ENCODE measurements around the gene MEAK7. TPM values are rescaled to one million over a fixed set of nuclear protein-coding genes. Genes with fewer than 3 reads are reported as not detected.
"Not testable (repeated sequence)": the region's sequence is repeated elsewhere in the genome, so short reads cannot be mapped to it uniquely, and the experiment has no call there.

The MEAK7 gene
- total RNA-seq, 1 donor from 2014 or later: 27.4 TPM

DNA sequence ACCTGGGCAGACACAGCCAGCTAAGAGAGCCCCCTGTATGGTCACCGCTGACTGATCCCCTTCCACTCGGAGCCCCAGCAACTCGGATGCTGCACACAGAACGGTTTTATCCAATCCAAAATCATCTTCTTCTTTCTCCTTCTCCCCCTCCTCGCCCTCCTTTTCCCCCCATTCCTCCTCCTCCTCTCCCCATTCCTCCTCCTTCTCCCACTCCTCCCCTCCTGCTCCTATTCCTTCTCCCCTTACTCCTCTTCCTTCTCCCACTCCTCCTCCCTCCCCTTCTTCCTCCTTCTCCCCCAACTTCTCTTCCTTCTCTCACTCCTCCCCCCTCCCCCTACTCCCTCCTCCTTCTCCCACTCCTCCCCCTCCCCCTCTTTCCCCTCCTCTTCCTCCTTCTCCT lies 30.4 kb upstream of the MEAK7 start:
- DNase-seq (ENCODE audit: extremely low read depth, low read depth, low spot score): no peak

DNA sequence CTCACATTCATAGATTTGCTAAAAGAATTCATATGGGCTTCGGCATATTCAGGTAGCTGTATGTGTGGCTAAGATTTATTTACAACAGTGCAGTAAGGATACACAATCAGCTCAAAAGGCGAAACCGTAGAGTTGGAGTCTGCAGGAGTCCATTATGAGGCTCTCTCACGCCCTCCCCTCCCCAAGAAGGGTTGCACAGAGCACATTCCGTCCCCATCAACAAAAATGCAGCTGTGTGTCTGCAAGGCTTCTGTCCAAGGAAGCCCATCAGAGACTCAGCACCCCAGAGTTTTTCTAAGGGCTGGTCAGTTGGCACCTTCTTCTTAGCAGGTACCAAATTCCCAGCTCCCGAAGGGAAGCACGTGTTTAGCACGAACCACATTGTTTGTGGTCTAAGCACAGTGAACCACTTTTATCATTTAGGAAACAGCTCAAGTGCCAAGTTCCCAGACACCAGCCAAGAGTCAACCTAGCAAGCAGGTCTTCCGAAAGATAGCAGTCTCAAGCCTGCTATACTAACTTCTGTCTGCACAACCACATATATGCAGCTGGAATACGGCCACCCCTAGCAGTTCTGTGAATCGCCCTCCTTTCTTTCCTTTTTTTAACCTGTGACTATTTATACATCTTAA lies 28.5 kb upstream of the MEAK7 start:
- no peak for DNase-seq (ENCODE audit: extremely low read depth, low read depth, low spot score)

DNA sequence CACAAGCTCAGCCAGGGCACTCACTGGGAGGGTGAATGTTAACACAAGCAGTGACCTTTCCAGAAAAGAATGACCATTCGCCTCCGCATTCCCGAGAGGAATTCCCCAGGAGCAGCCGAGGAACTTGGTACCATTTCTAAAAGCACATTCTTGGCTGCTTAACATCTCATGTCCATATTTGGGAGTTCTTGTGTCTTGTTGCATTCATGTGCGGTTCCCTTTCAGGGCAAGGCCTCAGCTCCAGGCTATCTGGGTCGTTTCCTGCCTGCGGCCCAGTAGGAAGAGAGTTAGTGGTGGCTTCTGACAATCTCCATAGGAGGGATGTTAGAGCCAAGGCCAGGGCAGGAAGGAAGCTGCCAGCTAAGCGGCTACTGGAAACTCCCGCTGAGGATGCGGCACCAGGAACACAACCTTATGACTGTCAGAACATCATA lies 27.8 kb upstream of the MEAK7 start:
- no peak for DNase-seq (ENCODE audit: extremely low read depth, low read depth, low spot score)

DNA sequence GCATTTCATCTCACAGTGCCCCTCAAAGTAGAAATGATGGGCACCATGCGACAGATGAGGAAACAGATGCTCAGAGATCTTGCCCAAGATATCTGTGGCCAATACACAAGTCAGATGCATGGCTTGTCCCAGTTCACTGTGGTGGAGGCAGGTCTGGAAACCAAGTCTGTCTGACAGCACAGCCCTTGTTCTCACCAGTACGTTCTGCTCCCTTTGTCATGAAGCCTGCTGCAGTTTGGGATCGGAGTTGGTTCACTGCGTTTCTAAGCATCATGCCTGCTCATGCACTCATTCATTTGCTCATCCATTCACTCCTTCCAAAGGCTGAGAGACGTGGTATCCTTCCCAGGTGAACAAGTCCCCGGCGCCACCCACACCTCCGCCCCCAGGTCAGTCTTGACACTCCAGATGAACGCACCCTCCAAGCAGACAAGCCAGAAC lies 27.2 kb upstream of the MEAK7 start:
- no peak for DNase-seq (ENCODE audit: extremely low read depth, low read depth, low spot score)

DNA sequence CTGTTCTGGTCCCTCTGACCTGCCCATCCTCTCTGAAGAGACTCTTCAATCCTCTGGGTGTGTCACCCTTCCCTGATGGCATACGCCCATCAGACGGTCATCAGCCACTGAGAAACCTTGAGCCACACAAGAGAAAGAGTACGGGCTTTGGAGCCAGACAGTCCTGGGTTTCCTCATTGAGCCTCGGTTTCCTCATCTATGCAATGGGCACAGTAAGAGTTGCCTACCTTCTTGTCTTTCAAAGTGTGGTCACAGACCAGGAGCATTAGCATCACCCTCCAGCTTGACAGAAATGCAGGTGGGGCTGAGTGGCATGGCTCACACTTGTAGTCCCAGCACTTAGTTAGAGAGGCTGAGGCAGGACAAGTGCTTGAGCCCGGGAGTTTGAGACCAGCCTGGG lies 26.1 kb upstream of the MEAK7 start:
- DNase-seq (ENCODE audit: extremely low read depth, low read depth, low spot score): no peak

DNA sequence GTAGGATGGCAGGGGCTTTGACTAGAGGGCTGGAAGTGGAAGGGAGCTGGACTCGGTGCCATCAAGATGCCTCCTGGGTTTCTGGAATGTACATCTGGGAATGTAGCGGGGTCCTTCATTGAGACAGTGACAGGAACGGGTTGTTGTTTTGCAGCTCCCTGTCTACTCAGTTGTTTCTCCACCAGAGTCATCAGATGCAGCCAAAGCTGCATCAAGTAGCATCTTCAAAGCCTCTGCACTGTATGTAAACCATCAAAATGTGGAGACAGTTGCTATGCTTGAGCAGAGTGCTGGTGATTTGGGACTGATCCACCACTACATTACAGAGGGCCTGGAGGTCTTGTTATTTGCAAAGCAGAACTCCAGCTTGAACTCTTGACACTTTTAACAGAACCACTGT lies 25.1 kb upstream of the MEAK7 start:
- DNase-seq (ENCODE audit: extremely low read depth, low read depth, low spot score): no peak

DNA sequence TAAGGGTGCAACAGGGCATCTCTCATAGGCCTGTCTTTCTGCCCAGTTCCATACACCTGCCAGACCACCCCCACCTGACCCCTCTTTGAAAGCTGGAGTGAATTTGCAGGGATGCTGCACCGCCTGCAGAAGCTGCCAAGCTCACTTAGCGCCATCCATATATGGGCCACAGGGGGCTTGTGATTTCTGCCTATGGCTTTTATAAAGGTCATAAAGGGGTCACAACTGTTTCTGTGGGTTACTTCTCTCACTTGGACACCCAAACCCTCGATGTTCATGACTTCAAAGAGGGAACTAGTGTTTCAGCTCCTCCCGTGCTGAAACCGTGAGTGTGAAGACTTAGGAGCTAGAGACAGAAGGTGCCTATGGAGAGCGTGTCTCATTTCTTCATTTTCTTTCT lies 23.9 kb upstream of the MEAK7 start:
- DNase-seq (ENCODE audit: extremely low read depth, low read depth, low spot score): no peak

DNA sequence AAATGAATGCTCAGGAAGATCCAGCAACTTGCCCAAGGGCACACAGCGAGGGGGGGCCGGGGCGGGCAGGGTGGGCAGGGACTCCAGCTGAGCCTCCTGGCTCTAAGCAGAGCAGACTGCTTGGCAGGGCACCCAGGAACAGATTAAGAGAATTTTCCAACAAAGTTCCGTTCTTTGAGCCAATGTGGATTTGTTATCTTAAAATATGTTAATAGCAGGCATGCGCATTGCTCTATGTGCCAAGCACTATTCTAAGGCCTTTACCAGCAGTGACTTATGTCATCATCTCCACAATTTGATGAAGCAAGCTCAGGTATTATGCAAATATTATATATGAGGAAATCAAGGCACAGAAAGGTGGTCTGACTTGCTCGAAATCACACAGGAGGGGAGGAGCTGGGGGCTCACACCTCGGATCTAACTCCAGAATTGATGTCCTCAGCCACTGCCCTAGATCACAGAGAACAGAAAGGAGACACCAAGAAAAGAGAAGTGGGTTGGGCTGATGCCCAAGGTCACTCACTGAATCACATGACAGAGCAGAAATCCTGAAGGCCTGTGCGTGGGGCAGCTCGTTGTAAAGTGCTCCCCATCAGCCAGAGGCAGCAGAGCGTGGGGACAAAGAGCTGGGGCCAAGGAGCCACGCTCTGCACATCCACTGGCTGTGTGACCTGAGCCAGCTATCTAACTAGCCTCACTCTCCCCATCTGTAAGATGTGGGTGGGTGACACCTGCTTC lies 23.2 kb upstream of the MEAK7 start:
- DNase-seq (ENCODE audit: extremely low read depth, low read depth, low spot score): no peak

DNA sequence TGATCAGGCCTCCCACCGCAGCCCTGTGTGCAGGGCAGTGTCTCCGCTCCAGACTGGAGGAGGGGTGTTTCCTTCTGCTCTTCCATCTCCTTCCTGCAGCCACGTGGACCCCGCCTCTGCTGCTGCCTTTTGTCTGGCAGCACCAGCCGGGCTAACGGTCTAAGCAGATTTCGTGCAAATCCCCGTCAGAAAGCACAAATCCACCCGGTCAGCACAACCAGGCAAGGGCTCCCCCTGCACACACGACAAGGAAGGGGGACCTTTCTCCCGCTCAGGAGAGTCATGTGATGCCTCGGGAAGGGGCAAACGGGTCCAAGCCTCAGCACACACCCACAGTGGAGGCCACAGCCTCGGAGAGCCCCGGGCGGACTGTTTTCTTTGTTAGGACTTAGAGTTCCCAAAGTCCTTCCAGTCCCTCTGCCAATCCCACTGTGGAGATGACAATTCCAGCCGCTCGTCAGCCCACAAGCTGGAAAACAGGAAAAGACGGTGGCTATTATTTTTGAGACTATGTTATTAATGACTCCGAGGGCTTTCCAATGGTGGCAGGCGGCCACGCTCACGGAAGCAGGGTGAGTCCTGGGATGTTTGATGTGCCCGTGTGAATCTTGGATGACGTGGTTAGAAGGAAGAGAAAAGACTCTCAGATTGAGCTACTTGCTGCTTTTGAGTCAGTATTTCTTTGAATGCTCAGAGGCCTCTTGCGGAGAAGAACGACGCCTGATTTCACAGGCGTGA lies 22.5 kb upstream of the MEAK7 start:
- DNase-seq (ENCODE audit: extremely low read depth, low read depth, low spot score): no peak

DNA sequence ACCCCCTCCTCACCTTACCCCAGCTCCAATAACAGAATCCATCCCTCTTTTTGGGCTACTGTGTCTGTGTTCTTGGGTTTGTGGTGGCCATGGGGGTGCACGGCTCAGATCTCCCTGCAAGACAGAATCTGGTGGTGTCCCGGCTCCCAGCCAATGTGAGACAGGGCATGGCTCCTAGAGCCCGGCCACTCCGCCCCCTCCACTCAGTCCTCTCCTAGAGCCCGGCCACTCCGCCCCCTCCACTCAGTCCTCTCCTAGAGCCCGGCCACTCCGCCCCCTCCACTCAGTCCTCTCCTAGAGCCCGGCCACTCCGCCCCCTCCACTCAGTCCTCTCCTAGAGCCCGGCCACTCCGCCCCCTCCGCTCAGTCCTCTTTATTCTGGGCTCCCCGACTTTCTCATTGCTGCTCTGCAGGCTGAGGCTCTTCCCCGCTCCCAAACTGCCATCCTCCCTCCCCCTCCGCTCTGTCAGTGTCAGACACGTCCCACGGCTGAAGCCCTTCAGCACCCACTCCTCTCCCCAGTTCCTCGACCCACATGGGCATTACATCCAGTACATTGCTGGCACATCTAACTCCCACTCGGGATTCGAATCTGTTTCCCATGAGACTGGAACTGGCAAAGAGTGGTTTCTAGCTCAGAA lies 20.6 kb upstream of the MEAK7 start:
- DNase-seq (ENCODE audit: extremely low read depth, low read depth, low spot score): not testable (repeated sequence)

DNA sequence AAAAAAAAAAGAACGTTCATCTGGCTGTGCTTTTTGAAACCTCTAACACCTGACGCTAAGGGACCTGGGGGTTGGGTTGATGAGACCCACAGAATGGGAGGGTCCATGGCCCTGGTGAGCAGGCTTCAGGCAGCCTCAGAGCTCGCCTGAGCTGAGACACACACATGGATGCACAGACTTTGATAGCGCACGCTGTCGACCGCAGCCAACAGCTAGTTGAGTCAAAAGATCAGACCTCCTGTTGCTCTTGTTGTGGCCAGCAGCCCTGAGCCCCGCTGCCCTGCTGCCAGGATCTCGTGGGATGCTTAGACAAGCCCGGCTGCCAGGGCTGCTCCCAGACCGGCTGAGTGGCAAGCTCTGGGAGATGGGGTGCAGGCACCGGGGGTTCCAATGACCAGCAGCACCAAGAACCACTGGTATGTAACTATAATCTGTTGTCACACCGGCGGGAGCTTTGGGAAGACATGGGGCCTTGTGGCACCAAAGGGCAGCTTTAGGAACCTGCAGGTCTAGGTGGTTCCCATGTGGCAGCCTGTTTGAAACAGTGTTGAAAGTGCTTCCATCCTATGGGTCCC lies 20.0 kb upstream of the MEAK7 start:
- DNase-seq (ENCODE audit: extremely low read depth, low read depth, low spot score): no peak

DNA sequence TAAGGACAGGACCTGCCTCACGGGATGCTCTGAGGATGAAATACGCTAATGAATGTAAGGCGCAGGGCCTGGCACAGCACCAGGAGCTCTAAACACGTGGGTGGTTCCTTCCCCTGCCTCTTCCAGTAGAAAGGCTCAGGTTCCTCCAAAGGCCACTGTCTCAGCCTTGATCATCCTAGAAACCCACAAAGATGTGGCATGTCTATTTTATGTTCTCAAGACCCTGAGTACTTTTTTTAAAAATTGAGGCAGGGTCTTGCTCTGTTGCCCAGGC lies 17.0 kb upstream of the MEAK7 start:
- DNase-seq (ENCODE audit: extremely low read depth, low read depth, low spot score): no peak

DNA sequence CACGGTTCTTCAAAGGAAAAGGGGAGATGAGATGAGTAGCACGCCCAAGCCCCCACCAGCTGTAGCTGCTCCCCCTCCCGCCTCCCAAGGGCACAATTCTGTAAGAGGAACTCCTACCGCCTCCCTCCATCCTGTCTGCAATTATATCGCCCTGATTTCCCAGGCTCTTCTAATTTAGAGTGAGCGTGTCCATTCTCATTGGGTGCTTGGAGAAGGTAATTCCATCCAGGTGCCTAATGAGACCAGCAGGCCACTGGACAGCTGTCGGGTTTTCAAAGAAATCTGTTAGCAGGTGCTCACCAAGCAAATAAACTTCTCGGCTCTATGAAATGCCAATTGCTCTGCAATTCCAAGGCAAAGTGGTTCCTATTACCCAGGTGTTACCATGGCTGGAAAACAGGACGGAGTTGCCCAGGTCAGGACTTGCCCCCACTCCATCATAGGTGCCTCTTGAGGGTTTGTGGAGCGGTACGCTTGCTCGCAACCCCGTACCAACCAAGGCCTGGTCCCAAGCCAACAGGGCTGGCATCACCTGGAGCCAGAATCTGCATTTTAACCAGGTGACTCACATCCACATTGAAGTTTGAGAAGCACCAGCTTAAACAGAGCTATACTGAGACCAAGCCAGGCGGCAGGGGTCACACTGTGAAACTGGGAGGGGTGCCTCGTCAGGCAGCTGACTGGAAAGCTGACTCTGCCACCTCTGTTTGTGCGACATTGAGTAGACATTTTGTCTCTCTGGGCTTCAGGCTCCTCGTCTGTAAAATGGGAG lies 16.5 kb upstream of the MEAK7 start:
- DNase-seq (ENCODE audit: extremely low read depth, low read depth, low spot score): no peak

DNA sequence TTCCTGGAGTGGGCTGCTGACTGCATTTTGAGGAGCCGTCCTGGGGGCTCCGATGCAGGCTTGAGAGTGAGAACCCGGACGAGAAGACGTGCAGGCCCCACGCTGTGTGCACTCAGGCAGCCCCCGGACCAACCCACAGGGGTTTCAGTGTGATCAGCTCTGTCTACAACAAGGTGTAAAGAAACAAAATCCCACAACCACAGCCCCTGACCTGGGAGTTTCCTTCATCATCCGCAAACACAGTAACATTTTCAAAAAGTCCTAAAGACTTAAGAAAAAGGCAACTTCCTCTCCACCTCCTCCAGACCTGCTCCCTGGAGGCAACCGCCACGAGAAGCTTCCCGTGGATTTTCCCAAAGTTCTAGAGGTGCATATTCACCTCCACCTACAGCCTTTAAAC lies 15.4 kb upstream of the MEAK7 start:
- DNase-seq (ENCODE audit: extremely low read depth, low read depth, low spot score): no peak

DNA sequence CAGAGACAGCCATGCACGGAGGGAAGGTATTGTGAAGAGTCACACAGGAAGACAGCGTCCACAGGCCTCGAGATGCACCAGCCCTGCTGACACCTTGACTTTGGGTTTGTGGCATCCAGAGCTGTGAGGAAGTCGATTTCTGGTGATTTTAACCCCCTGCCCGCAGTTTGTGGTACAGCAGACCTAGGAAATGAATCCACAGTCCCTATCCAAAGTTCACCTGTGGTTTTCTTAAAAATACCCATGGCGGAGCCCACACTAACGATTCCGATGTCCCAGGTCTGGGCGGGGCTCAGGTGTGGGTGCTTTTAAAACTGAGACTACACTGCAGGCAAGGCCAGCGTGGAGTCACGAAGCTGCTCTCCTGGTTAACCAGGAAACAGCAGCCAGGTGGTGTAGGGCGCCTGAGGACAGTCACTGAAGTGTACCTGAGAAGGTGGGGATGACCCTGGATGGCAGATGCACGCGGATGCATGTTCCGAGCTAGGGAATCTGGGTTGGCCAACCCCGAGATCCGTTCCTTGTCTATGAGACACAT lies 14.4 kb upstream of the MEAK7 start:
- no peak for DNase-seq (ENCODE audit: extremely low read depth, low read depth, low spot score)

DNA sequence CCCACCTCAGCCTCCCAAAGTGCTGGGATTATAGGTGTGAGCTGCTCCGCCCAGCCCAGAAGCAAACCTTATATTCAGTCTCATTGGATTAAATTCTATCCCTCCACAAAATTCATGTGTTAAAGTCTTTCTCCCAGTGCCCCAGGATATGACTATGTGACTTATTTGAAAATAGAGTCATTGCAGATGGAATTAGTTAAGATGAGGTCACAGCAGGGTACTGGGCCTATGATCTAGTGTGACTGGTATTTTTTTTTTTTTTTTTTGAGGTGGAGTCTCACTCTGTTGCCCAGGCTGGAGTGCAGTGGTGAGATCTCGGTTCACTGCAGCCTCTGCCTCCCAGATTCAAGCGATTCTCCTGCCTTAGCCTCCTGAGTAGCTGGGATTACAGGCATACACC lies 13.8 kb upstream of the MEAK7 start:
- DNase-seq (ENCODE audit: extremely low read depth, low read depth, low spot score): not testable (repeated sequence)

DNA sequence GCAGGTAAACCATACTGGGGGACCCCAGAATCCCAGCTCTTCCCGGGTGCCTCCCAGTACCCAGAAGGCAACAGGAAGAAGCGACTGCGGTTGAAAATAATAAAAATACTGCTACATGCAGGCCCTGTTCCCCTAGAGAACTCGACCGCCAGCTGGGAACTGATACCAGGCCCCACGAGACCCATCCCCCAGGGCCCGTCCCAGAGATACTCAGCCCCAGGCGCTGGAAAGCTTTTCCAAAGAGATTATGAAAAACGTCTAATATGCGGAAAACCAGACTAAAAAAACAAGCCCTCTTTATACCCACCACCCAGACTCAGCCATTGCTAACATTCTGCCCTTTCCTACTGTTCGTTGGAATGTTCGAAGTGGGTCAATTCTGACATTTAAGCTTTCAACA lies 12.9 kb upstream of the MEAK7 start:
- no peak for DNase-seq (ENCODE audit: extremely low read depth, low read depth, low spot score)

DNA sequence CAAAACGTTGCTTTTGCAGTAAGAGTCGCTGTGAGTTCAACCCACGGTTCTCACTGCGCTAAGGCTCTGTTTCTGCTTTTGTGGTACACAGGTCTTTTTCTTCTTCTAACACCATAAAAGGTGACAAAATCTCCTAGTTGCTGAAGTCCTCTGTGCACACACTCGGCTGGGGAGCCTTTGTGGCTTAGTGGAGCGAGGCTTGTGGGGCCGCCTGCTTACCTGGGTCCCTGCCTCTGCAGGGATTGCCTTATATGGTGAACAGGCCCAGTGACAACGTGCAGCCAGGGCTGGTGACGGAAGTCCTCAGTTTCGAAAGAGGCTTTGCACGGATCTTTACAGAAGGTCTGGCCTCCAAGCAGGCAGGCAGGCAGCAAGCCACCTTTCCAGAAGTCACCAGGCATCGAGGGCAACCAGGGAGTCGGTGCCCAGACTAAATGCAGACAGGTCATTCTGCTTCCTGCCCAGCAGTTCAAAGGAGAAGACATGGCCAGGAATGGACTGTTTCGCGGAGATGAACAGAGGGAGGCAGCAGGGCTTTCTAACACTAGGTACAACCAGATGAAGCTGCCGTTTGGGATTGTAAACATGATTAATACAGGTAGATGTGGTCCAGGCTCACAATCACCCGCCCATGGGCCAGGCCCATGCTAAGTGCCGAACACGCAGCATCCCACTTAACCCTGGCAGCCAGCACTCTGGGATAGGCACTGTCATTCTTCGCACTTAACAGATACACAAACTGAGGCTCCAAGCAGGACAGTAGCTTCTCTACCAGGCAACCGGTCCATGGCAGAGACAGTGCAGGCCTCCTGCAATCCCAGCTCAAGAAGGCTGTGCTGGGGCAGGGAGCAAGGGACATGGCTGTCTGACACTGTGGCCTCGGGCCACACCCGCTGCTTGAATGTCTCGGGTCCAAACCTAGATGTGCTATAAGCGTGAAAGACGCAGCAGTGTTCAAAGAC lies 10.7 kb upstream of the MEAK7 start:
- DNase-seq (ENCODE audit: extremely low read depth, low read depth, low spot score): no peak

DNA sequence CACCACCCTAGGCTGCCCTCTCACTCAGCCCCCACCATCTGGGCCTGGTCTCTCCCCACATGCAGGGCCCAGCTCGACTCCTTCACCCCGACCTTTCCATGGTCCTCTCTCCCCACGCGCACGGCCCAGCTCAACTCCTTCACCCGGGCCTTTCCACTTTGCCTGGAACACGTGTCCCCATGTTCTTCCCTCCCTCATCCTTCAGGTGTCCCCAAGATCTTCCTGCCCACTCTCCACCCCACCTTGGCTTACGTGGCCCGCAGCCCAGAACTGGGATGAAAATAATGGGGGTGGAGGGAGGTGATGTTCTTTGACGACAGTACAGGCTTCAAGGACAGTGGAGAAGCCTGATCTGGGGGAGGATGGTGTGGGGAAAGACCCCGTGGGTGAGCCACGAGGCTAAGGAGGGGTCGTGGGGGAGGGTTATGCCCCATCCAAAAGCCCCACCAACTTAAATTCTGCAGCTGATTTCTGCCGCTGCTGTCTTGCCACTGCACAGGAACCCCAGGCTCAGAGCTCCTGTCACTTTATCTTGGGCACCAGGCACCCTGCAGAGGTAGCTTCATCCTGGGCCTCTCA lies 9.9 kb upstream of the MEAK7 start:
- no peak for DNase-seq (ENCODE audit: extremely low read depth, low read depth, low spot score)
